GM12878 (cell line): ENCODE measurements around the gene DELE1. TPM values are rescaled to one million over a fixed set of nuclear protein-coding genes. Genes with fewer than 3 reads are reported as not detected.

Source experiments
- ATAC-seq: fragments of 200-7000 bp; cut with Tn5 transposase; 3 replicates; pipeline ENCODE4 v1.9.1; 2020; ENCODE audit warnings: mild to moderate bottlenecking, moderate library complexity
- BruUV-seq: library from RNA; stranded (reverse); fragments of 400-500 nt; replicated peaks from 2 replicates; lab custom pipeline; 2021; lab: Mats Ljungman, UMichigan
- CTCF ChIA-PET: fragments of 300-600 bp; sonication (Branson Sonifier 250); formaldehyde crosslinking; extraction: SDS; loops from one replicate; lab custom pipeline; 2021; ENCODE audit warnings: inconsistent platforms; lab: Yijun Ruan, JAX
- POLR2A ChIA-PET: fragments of 350-600 bp; formaldehyde crosslinking; extraction: SDS; loops from one replicate; lab custom pipeline; 2021; ENCODE audit warnings: inconsistent platforms; lab: Charles Lee
- RAD21 ChIA-PET: fragments of 300-600 bp; sonication (Branson Sonifier 250); formaldehyde crosslinking; loops from one replicate; lab custom pipeline; 2023; ENCODE audit warnings: antibody characterized with exemption; ENCODE audit not compliant: unreplicated experiment; lab: Charles Lee
- SMC1A ChIA-PET: fragments of 300-600 bp; sonication (Branson Sonifier 250); formaldehyde crosslinking; loops from one replicate; lab custom pipeline; 2023; ENCODE audit not compliant: unreplicated experiment, uncharacterized antibody; lab: Charles Lee
- DNase-seq: peaks from one replicate; pipeline ENCODE4 v3.0.0-alpha.2; 2011; ENCODE audit warnings: low read depth, low spot score
- FAIRE-seq: peaks from 3 replicates; lab custom pipeline; 2011; peaks lifted over from hg19 to GRCh38; lab: Jason Lieb, UNC
- H2AFZ ChIP-seq: 2 replicates; pipeline ENCODE4 v1.6.0; 2011; ENCODE audit warnings: low read depth, low read length, control low read depth; ENCODE audit not compliant: control insufficient read depth
- H3K27ac ChIP-seq: 2 replicates; pipeline ENCODE4 v1.5.1; 2011; ENCODE audit warnings: control low read depth; ENCODE audit not compliant: control insufficient read depth, insufficient read depth
- H3K27me3 ChIP-seq, 2 experiments: replicated peaks in 1 of 2; 2 replicates each; pipeline versions ENCODE4 v1.6.0 to v1.6.1; 2011; ENCODE audit warnings: low read length in 1 of 2; ENCODE audit not compliant: control insufficient read depth in 2 of 2, insufficient read depth in 2 of 2
- H3K36me3 ChIP-seq, 2 experiments: 2 replicates each; pipeline ENCODE4 v1.5.1; 2011; ENCODE audit warnings: low read length in 1 of 2; ENCODE audit not compliant: control insufficient read depth in 2 of 2, insufficient read depth in 2 of 2
- H3K4me1 ChIP-seq: 2 replicates; pipeline ENCODE4 v1.6.1; 2011; ENCODE audit warnings: mild to moderate bottlenecking, low read length, moderate library complexity, mixed read lengths; ENCODE audit not compliant: control insufficient read depth, insufficient read depth
- H3K4me2 ChIP-seq: 2 replicates; pipeline ENCODE4 v1.6.0; 2011; ENCODE audit warnings: control low read depth; ENCODE audit not compliant: control insufficient read depth, insufficient read depth
- H3K4me3 ChIP-seq: fragments of 200-600 bp; sonication (generic); 2 replicates; pipeline ENCODE4 v1.5.1; 2016
- H3K79me2 ChIP-seq: 2 replicates; pipeline ENCODE4 v1.6.0; 2011; ENCODE audit warnings: low read length; ENCODE audit not compliant: control insufficient read depth, insufficient read depth
- H3K9ac ChIP-seq: 2 replicates; pipeline ENCODE4 v1.8.0; 2011; ENCODE audit warnings: low read length, control low read depth, mixed read lengths; ENCODE audit not compliant: control insufficient read depth, insufficient read depth
- H3K9me3 ChIP-seq: replicated peaks from 3 replicates; pipeline ENCODE4 v1.5.1; 2011; ENCODE audit warnings: mild to moderate bottlenecking, low read length; ENCODE audit not compliant: control insufficient read depth, insufficient read depth
- H4K20me1 ChIP-seq: 2 replicates; pipeline ENCODE4 v1.6.0; 2011; ENCODE audit not compliant: control insufficient read depth, insufficient read depth
- CHD2 ChIP-seq: IDR thresholded peaks from 2 replicates; pipeline ENCODE4 v1.6.1; 2011; ENCODE audit warnings: low read depth, low read length, improper control_type of control experiment, borderline replicate concordance
- CHD4 ChIP-seq: fragments of 200-600 bp; sonication (generic); IDR thresholded peaks from 2 replicates; pipeline ENCODE4 v1.6.1; 2016; ENCODE audit warnings: mild to moderate bottlenecking
- HDGF ChIP-seq: fragments of 450-650 bp; IDR thresholded peaks from 2 replicates; pipeline ENCODE4 v1.6.1; 2016; ENCODE audit warnings: antibody characterized with exemption
- POLR2AphosphoS5 ChIP-seq: IDR thresholded peaks from 2 replicates; pipeline ENCODE4 v1.6.1; 2011; ENCODE audit warnings: mild to moderate bottlenecking, low read length, inconsistent platforms
- TAF1 ChIP-seq: IDR thresholded peaks from 2 replicates; pipeline ENCODE4 v1.6.1; 2011; ENCODE audit warnings: mild to moderate bottlenecking, low read depth, low read length, borderline replicate concordance
- WGBS: methylation state at CpG from one replicate; pipeline ENCODE4 v1.1.6; 2016; ENCODE audit warnings: low lambda C conversion rate; ENCODE audit not compliant: insufficient replicate concordance, insufficient coverage; ENCODE audit errors: missing lambda C conversion rate; 5-methylcytosine and 5-hydroxymethylcytosine counted together
- in situ Hi-C: fragments of 300-500 bp; cut with MboI; formaldehyde crosslinking; loops from 9 replicates; pipeline ENCODE4 v1.14.3; 2018; ENCODE audit warnings: mixed read lengths
- intact Hi-C: fragments of 100-400 bp; cut with micrococcal nuclease; formaldehyde crosslinking; loops from one replicate; pipeline ENCODE4 v1.14.2; 2022; ENCODE audit not compliant: unreplicated experiment
- polyA plus RNA-seq, 11 experiments: library from polyadenylated mRNA; depleted of rRNA in 4 of 11; unstranded in 6 of 11; stranded (reverse) in 5 of 11; fragments of >200 nt; fragmentation: Nextera tagmentation in 4 of 11; fragmentation: Illumina TruSeq in 1 of 11; extraction: Ambion mirVana in 4 of 11; extraction: Trizol in 1 of 11; gene quantifications; 1 replicate in 1 of 11; 2 replicates in 10 of 11; pipeline versions ENCODE4 v1.2.1 to v1.2.3, GENCODE V29; 2011 to 2016; ENCODE audit warnings: inconsistent platforms in 2 of 11, missing spikeins in 2 of 11, low read depth in 1 of 11
- total RNA-seq, 4 experiments: library from RNA; depleted of rRNA in 3 of 4; stranded (reverse); fragments of >200 nt in 3 of 4; fragmentation: Illumina TruSeq in 1 of 4; extraction: Trizol in 1 of 4; gene quantifications; 2 replicates each; pipeline versions ENCODE4 v1.2.1 to v1.2.3, GENCODE V29; 2013 to 2021
- TF ChIP-seq, protein P1 (sequence below): IDR thresholded peaks from 2 replicates; pipeline ENCODE4 v1.6.1; 2012; ENCODE audit warnings: mild to moderate bottlenecking, low read depth, low read length
- TF ChIP-seq, protein P2 (sequence below): IDR thresholded peaks from 2 replicates; pipeline ENCODE4 v1.6.1; 2012; ENCODE audit warnings: improper control_type of control experiment, low read depth, low read length; ENCODE audit not compliant: insufficient replicate concordance
- TF ChIP-seq, protein P3 (sequence below): IDR thresholded peaks from 2 replicates; pipeline ENCODE4 v1.6.1; 2012; ENCODE audit warnings: low read depth, low read length, improper control_type of control experiment

Gene DELE1
- total and polyA plus RNA-seq, 10 of the 15 experiments (the other 5 are each of a cell fraction or from before 2014, with no cell fraction given) = 18.9 to 71.4 (median 47.6) TPM

DNA sequence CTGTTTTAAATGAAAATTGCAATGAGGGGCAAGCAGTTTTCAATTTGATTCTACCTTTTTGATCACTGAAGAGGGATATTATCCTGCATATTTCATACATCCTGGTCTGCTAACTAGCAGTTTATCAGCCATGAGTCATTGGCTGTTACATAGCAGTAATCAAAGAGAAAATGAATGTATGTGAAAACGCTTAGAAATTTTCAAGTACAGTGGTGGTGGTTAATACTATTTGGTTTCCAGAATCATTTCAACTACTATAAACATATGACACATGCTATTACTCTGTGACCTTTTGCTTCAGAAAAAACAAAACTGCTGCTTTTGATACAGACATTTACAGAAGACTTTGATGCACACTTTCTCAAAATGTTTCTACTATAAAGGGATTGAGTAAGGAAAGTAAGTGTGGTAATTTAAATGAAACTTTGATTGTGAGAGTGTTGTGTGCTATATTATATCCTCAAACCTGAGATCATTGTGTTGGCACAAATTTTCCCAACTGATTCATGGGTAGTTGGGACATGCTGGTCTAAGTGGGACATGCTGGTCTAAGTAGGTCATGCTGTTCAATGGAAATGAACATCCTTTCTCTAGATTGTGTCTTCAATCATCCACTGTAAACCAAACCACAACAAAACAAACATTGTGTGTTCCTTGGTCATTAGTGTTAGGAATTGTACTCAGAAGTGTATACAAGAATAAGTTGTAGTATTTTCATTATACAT lies 50.4 kb downstream of the DELE1 start:
- in situ Hi-C loops = no loop called here
- RAD21 ChIA-PET = no interaction called here
- no peak for FAIRE-seq

More for the DNA sequence above, 50.4 kb downstream of the DELE1 start:
- ChIA-PET POLR2A (no interaction called here), SMC1A (no interaction called here), CTCF (interaction anchor here (6.0 kb wide), 1 partner anchor 17 kb away, joined by 46 read pairs; no protein-coding TSS in a partner anchor)
- Histone ChIP-seq H3K4me3 (no peak overlapping the region), H3K27ac (no peak overlapping the region), H4K20me1 (no peaks in the 10 kb centered on the region), H2AFZ (no peak overlapping the region), H3K4me2 (no peak overlapping the region), H3K79me2 (peaks cover 15% of the 10 kb centered on the region), H3K36me3 (peaks cover 0 to 12% of the 10 kb centered on the region in 2 experiments), H3K27me3 (no peaks in the 10 kb centered on the region), H3K9me3 (no peaks in the 10 kb centered on the region), H3K4me1 (peaks cover 5% of the 10 kb centered on the region; the same call in 1 of the 2 replicates), H3K9ac (no peak overlapping the region)
- WGBS = 47% methylated on average over 1 of the region's 1 CpG
- intact Hi-C loops = no loop called here
- no TSS peak for BruUV-seq
- no peak for DNase-seq
- no peak for ATAC-seq
- TF ChIP-seq, protein P1, sequence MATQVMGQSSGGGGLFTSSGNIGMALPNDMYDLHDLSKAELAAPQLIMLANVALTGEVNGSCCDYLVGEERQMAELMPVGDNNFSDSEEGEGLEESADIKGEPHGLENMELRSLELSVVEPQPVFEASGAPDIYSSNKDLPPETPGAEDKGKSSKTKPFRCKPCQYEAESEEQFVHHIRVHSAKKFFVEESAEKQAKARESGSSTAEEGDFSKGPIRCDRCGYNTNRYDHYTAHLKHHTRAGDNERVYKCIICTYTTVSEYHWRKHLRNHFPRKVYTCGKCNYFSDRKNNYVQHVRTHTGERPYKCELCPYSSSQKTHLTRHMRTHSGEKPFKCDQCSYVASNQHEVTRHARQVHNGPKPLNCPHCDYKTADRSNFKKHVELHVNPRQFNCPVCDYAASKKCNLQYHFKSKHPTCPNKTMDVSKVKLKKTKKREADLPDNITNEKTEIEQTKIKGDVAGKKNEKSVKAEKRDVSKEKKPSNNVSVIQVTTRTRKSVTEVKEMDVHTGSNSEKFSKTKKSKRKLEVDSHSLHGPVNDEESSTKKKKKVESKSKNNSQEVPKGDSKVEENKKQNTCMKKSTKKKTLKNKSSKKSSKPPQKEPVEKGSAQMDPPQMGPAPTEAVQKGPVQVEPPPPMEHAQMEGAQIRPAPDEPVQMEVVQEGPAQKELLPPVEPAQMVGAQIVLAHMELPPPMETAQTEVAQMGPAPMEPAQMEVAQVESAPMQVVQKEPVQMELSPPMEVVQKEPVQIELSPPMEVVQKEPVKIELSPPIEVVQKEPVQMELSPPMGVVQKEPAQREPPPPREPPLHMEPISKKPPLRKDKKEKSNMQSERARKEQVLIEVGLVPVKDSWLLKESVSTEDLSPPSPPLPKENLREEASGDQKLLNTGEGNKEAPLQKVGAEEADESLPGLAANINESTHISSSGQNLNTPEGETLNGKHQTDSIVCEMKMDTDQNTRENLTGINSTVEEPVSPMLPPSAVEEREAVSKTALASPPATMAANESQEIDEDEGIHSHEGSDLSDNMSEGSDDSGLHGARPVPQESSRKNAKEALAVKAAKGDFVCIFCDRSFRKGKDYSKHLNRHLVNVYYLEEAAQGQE = no peak
- no peak for TF ChIP-seq HDGF
- TF ChIP-seq, protein P2, sequence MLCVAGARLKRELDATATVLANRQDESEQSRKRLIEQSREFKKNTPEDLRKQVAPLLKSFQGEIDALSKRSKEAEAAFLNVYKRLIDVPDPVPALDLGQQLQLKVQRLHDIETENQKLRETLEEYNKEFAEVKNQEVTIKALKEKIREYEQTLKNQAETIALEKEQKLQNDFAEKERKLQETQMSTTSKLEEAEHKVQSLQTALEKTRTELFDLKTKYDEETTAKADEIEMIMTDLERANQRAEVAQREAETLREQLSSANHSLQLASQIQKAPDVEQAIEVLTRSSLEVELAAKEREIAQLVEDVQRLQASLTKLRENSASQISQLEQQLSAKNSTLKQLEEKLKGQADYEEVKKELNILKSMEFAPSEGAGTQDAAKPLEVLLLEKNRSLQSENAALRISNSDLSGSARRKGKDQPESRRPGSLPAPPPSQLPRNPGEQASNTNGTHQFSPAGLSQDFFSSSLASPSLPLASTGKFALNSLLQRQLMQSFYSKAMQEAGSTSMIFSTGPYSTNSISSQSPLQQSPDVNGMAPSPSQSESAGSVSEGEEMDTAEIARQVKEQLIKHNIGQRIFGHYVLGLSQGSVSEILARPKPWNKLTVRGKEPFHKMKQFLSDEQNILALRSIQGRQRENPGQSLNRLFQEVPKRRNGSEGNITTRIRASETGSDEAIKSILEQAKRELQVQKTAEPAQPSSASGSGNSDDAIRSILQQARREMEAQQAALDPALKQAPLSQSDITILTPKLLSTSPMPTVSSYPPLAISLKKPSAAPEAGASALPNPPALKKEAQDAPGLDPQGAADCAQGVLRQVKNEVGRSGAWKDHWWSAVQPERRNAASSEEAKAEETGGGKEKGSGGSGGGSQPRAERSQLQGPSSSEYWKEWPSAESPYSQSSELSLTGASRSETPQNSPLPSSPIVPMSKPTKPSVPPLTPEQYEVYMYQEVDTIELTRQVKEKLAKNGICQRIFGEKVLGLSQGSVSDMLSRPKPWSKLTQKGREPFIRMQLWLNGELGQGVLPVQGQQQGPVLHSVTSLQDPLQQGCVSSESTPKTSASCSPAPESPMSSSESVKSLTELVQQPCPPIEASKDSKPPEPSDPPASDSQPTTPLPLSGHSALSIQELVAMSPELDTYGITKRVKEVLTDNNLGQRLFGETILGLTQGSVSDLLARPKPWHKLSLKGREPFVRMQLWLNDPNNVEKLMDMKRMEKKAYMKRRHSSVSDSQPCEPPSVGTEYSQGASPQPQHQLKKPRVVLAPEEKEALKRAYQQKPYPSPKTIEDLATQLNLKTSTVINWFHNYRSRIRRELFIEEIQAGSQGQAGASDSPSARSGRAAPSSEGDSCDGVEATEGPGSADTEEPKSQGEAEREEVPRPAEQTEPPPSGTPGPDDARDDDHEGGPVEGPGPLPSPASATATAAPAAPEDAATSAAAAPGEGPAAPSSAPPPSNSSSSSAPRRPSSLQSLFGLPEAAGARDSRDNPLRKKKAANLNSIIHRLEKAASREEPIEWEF = no peak
- no peak for TF ChIP-seq CHD4
- TF ChIP-seq POLR2AphosphoS5 = no peak
- TF ChIP-seq CHD2 = no peak
- TF ChIP-seq, protein P3, sequence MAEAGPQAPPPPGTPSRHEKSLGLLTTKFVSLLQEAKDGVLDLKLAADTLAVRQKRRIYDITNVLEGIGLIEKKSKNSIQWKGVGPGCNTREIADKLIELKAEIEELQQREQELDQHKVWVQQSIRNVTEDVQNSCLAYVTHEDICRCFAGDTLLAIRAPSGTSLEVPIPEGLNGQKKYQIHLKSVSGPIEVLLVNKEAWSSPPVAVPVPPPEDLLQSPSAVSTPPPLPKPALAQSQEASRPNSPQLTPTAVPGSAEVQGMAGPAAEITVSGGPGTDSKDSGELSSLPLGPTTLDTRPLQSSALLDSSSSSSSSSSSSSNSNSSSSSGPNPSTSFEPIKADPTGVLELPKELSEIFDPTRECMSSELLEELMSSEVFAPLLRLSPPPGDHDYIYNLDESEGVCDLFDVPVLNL = no peak
- no peak for TF ChIP-seq TAF1
